Stimulated activated CD8-positive, alpha-beta memory T cell treated with anti-CD3 and anti-CD28 coated beads, Interleukin-2, amount 100 ng/mL, for 1 hour (primary cell): ENCODE results near the gene MEGF6.

Experiments used
- DNase-seq, 2 donors: peaks; one replicate each; pipeline ENCODE4 v3.0.0-alpha.2; 2020; ENCODE audit warnings: low read depth in 2 of 2

Gene MEGF6

DNA sequence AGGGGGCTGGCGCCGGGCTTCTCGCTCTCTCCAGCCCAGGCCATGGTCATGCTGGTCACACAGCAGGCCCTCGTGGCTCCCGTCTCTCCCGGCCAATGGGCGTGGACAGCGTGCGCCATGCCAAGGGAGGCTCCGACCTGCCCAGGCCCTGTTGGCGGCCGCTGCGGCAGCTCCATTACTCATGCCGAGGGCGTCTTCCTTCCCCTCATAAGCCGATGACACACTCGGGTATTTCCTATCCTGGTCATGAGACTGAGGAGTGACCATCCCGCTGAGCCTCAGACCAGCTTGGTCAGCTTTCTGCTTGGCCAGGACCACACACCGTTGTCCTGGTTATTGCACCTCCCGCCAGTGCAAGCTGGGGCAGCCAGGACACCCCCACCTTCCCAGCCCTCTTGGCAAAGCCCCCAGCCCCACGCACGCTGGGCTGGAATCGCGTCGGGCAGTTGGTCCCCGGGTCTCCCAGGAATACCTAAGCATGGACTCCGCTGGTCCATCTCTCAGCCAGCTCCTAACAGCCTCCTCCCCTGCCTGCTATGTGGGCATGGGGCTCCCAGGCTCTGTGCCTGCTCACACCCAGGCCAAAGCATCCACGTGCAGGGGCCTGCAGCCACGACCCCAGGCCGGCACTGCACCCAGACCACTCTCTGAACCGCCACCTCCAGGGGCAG, 107.0 kb downstream of the MEGF6 start:
- no peak for DNase-seq

- no peak for DNase-seq
These were observed 107.8 kb downstream of the MEGF6 start for GRCh38 chr1:3503525-3503886.

- DNase-seq, result no peak
These were observed 108.4 kb downstream of the MEGF6 start for GRCh38 chr1:3502641-3503524.

DNA sequence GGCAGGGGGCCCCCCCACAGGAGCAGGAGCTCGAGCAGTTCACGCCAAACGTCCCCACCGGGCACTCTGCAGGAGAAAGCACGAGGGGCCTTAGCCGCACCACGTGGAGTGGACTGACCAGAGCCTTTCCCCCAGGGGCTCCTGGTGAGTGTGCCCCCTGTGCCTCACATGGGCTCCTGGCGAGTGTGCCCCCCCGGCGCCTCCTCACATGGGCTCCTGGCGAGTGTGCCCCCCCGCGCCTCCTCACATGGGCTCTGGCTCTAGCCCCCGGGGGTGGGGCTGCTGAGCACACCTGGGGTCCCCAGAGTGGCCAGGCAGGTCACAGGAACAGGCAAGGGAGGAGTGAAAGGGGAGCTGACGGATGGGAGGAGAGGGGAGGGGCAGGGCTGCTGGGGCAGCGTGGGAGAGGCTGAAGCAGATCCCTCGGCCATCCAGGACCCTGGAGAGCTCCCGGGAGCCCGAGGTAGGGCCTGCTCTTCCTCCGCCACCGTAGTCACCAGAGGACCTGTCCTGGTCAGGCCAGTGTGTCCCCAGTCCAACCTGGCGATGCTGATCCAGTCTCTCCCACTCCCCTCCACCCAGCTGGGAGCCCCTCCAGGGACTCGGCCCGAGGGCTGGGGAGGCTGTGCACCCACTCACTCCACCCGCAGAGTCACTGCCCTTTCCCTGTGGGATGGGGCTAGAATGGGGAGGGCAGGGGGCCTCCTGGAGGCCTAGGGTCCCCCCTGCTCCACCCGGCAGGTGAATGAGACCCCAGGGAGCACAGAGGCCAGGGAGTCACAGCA, 109.3 kb downstream of the MEGF6 start:
- DNase-seq, result no peak

GRCh38 chr1:3501437-3501836, 109.9 kb downstream of the MEGF6 start:
- DNase-seq, result no peak

DNA sequence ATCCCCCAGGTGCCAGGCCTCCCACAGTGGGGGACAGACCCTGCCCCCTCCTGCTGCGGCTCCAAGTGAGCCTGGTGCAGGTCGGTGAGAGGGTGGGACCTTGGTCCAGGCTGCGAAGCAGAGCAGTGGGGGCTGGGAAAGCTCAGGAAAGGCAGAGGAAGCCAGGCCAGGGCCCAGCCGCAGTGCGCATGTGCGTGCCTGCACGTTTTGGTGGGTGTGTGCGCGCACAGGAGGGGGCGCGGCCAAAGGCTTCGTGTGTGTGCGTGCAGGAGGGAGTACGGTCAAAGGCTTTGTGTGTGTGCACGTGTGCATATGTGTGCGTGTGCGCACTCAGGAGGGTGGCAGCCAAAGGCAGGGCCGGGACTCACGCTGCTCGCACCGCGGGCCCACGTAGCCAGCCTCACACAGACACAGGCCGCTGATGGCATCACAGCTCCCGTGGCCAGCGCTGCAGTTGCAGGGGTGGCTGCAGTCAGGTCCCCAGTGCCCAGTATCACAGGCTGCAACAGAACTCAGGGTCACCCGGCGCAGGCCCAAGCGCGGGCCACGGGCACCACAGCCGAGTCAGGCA, 111.0 kb downstream of the MEGF6 start:
- no peak for DNase-seq

- DNase-seq, result no peak
These were observed 111.7 kb downstream of the MEGF6 start for GRCh38 chr1:3499611-3500010.

GRCh38 chr1:3498986-3499385, 112.3 kb downstream of the MEGF6 start:
- DNase-seq, result no peak

DNA sequence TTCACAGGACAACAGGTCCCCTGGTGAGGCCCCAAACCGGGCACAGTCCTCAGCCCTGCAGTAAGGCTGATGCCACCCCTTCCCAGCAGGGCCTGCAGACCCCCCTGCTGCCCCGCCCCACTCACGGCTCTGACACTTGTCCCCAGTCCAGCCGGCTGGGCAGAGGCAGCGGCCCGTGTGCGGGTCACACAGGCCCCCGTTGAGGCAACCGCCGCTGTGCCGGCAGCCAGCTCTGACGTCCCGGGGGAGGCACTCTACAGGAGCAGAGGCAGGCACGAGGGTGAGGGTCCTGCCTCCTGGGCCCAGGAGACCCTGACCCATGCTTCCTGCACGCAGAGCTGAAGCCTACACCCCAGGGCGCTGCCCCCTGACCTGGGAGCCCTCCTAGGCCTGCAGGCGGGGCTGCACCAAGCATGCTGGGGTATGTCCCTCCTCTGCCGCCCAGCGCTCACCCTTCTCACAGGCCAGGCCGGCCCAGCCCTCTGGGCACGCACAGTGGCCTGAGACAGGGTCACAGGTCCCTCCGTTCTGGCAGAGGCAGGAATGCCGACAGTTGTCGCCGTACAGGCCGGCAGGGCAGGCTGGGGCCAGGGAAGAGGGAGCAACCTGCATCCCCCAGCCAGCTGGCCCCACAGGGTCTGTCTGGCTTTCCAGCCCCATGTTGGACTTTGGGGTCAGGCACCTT, 112.9 kb downstream of the MEGF6 start:
- no peak for DNase-seq

- DNase-seq, result no peak
These were observed 113.8 kb downstream of the MEGF6 start for GRCh38 chr1:3497521-3497920.

GRCh38 chr1:3496916-3497315, 114.4 kb downstream of the MEGF6 start:
- no peak for DNase-seq

- no peak for DNase-seq
These were observed 115.2 kb downstream of the MEGF6 start for GRCh38 chr1:3495776-3496745.

- DNase-seq, result no peak
These were observed 116.7 kb downstream of the MEGF6 start for GRCh38 chr1:3494321-3495308.

GRCh38 chr1:3492545-3493246, 118.6 kb downstream of the MEGF6 start:
- DNase-seq, result no peak

DNA sequence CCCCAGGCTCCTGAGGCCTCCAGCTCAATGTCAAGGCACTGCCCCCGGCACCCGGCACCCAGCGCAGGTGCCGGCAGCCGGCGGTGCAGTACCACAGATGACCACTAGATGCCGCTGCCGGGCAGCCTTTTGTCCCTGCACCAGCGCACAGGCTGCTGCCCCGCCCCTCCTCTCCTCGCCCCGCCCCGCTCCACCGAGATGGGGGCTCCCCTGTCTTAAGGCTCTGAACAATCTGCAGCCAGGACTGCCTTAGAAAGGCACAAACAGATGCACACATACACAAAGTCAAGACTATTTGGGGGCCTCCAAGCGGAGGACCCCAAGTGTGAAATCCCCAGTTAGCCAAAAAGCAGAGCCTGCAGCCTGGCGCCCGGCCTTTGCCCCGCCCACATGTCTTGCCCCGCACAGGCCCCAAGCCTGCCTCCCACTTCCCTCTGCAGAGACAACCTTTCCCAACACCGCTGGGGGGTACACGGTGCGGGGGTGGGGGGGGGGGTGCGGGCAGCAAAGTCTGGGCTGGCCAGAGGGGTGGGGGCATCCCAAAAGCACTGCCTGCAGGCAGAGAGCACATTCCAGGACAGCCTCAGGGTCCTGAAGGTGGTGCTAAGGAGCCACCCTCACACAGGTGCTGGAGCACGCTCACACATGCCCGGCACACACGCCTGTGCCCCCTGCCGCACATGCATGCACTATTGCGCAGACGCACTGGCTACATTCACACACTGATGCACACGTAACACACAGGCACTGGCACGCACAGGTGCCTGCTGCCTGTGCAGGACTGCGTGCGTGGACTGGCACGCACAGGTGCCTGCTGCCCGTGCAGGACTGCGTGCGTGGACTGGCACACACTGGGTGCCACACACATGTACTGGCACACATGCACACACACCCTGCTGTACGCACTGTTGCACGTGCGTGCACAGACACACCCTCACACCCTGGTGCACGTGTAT, 119.7 kb downstream of the MEGF6 start:
- peak; percentile 68 to 74 for DNase-seq

DNA sequence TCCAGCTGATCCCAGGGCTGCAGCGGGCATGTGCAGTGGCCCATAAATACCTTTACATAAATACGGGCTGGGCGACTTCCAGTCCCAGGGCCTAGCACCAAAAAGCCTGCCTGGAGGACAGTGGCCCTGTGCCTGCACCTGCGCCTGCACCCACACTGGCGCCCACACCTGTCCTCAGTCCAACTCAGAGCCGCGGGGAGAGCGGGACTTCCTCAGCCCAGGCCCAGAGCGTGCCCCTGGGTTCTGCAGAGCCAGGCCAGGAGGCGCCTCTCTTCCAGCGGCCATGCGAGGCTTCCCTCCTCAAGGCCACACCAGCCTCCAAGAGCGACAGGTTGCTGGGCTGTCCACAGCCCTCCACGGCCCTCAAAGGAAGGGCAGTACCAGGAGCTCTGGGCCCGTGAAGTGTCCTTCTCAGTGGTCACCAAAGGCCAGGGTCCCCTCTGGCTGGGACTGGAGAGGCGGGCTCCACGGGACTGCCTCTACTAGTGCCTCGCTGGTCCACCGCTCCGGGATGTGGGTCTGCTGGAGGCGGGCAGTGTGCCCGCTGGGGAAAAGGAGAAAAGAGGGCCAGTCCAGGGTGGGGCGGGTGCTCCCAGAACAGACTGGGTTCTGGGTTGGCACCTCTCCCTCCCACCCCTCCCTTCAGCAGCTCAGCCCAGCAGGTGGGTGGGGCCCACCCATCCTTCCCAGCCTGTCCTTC, 121.1 kb downstream of the MEGF6 start:
- DNase-seq, result no peak

- no peak for DNase-seq
These were observed 122.9 kb downstream of the MEGF6 start for GRCh38 chr1:3488432-3488831.
